ENCODE measurements around the gene CBX7.

DNA sequence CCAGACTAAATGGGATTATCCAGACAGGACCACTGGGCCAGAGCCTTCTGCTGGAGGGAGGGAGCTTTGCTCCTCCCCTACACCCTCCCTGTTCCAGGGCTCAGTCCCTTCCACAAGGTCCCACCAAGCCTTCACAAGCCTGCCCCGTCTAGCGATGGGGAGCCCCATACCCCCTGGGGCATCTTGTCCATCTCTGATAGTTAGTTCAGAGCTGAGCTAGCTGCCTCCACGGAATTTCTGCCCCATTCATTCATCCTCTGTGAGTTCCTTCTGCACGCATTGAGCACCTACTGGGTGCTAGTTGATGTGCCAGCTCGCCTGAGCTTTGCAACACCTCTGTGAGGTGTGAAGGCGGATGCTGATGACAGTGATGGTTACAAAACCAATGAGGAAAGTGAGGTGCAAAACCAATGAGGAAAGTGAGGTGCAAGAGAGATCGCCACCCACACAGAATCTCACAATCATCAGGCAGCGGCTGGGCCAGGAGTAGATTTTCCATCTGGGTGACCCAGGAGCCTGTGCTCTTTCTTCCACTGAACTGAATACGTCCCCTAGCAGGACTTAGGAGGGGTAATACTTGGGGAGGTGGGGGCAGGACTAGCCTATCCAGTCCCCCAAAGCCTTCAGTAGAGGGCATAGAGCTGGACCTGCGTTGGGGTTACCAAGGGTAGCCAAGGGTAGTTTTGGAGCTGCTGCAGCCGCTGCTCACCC is 21.5 kb upstream of the CBX7 start:
- TF ChIP-seq, protein P1, sequence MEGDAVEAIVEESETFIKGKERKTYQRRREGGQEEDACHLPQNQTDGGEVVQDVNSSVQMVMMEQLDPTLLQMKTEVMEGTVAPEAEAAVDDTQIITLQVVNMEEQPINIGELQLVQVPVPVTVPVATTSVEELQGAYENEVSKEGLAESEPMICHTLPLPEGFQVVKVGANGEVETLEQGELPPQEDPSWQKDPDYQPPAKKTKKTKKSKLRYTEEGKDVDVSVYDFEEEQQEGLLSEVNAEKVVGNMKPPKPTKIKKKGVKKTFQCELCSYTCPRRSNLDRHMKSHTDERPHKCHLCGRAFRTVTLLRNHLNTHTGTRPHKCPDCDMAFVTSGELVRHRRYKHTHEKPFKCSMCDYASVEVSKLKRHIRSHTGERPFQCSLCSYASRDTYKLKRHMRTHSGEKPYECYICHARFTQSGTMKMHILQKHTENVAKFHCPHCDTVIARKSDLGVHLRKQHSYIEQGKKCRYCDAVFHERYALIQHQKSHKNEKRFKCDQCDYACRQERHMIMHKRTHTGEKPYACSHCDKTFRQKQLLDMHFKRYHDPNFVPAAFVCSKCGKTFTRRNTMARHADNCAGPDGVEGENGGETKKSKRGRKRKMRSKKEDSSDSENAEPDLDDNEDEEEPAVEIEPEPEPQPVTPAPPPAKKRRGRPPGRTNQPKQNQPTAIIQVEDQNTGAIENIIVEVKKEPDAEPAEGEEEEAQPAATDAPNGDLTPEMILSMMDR (conservative IDR thresholded peaks at IDR 0.05; ENCODE audit: low read length) = no peak
- TF ChIP-seq EZH2phosphoT487 (IDR thresholded peaks at IDR 0.05; ENCODE audit: borderline replicate concordance, low read depth, low read length) = no peak

Data from OCI-LY7 (cell line).